Smooth muscle cell (in vitro differentiated cells): Measurements from ENCODE around the gene STIM1. TPM values are rescaled to one million over a fixed set of nuclear protein-coding genes. Genes with fewer than 3 reads are reported as not detected.

ENCODE experiments used
- DNase-seq: peaks from one replicate; lab custom pipeline; 2025; ENCODE audit not compliant: unreplicated experiment; lab: John Stamatoyannopoulos, UW
- H2AFZ ChIP-seq: fragments of 200-600 bp; sonication (generic); 2 replicates; pipeline ENCODE4 v1.6.0; 2016; ENCODE audit warnings: antibody characterized with exemption, low read depth, mild to moderate bottlenecking
- H3F3A ChIP-seq: fragments of 200-600 bp; sonication (generic); 2 replicates; pipeline ENCODE4 v1.6.0; 2017; ENCODE audit warnings: antibody characterized with exemption, low read depth
- H3K27ac ChIP-seq: fragments of 200-600 bp; sonication (generic); 2 replicates; pipeline ENCODE4 v1.5.1; 2016; ENCODE audit warnings: low read depth, mild to moderate bottlenecking
- H3K27me3 ChIP-seq: fragments of 200-600 bp; sonication (generic); 2 replicates; pipeline ENCODE4 v1.6.1; 2016; ENCODE audit warnings: low read depth, mild to moderate bottlenecking
- H3K36me3 ChIP-seq: fragments of 200-600 bp; sonication (generic); 2 replicates; pipeline ENCODE4 v1.5.1; 2016; ENCODE audit warnings: low read depth
- H3K4me1 ChIP-seq: fragments of 200-600 bp; sonication (generic); 2 replicates; pipeline ENCODE4 v1.5.1; 2016; ENCODE audit warnings: low read depth
- H3K4me2 ChIP-seq: fragments of 200-600 bp; sonication (generic); 2 replicates; pipeline ENCODE4 v1.6.0; 2016; ENCODE audit warnings: mild to moderate bottlenecking
- H3K4me3 ChIP-seq: fragments of 200-600 bp; sonication (generic); 2 replicates; pipeline ENCODE4 v1.5.1; 2016; ENCODE audit warnings: mild to moderate bottlenecking
- H3K79me2 ChIP-seq: fragments of 200-600 bp; sonication (generic); 2 replicates; pipeline ENCODE4 v1.6.0; 2016; ENCODE audit warnings: low read depth, mild to moderate bottlenecking
- H3K9ac ChIP-seq: fragments of 200-600 bp; sonication (generic); 2 replicates; pipeline ENCODE4 v1.6.0; 2016; ENCODE audit warnings: low read depth
- H3K9me3 ChIP-seq: fragments of 200-600 bp; sonication (generic); replicated peaks from 2 replicates; pipeline ENCODE4 v1.5.1; 2016; ENCODE audit warnings: low read depth
- H4K20me1 ChIP-seq: fragments of 200-600 bp; sonication (generic); 2 replicates; pipeline ENCODE4 v1.6.0; 2016; ENCODE audit warnings: low read depth
- WGBS: methylation state at CpG from one replicate; pipeline ENCODE4 v1.1.7; 2016; ENCODE audit warnings: low lambda C conversion rate; 5-methylcytosine and 5-hydroxymethylcytosine counted together
- polyA plus RNA-seq: library from polyadenylated mRNA; unstranded; fragments of >200 nt; fragmentation: Nextera tagmentation; extraction: Ambion mirVana; gene quantifications from 2 replicates; pipeline ENCODE4 v1.2.1, GENCODE V29; 2016
- total RNA-seq: library from RNA; depleted of rRNA; stranded (reverse); fragments of >200 nt; gene quantifications from 2 replicates; pipeline ENCODE4 v1.2.3, GENCODE V29; 2014
- TF ChIP-seq, protein P1 (sequence below): fragments of 200-600 bp; sonication (generic); IDR thresholded peaks from 2 replicates; pipeline ENCODE4 v1.5.1; 2017; ENCODE audit warnings: borderline replicate concordance, mild to moderate bottlenecking, antibody characterized with exemption; ENCODE audit not compliant: insufficient read depth, poor library complexity, severe bottlenecking

The STIM1 gene
- total and polyA plus RNA-seq, 2 experiments from 2014 or later = 15.3 to 31.5 TPM

DNA sequence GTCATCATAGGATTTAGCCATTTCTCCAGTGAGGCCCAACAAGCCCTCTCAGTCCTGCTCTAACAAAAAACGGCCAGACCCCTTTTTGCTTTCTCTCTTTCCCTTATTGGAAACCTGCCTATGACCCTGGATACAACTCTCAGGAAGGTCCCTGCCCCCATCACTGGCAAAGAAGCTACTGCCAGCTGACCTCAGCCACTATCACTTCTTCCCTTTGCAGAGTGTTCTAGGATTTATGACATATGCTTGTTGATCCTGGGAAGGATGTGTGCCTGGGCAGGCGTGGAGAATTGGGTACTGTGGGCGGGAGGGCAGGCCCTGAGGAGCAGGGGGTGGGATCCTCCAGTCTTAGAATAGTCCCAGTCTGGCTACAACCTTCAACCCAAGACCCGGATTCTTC, 39.6 kb upstream of the STIM1 start:
- Histone ChIP-seq H3K4me1 (no peaks in the 10 kb centered on the region), H3F3A (no peaks in the 10 kb centered on the region), H3K79me2 (no peaks in the 10 kb centered on the region), H2AFZ (no peak overlapping the region), H4K20me1 (no peaks in the 10 kb centered on the region), H3K4me3 (no peak overlapping the region), H3K36me3 (no peaks in the 10 kb centered on the region), H3K9me3 (no peaks in the 10 kb centered on the region), H3K4me2 (no peak overlapping the region), H3K27ac (no peak overlapping the region), H3K27me3 (no peaks in the 10 kb centered on the region), H3K9ac (no peak overlapping the region)
- 71% methylated on average over 4 of the region's 4 CpGs for WGBS
- DNase-seq = no peak
- TF ChIP-seq, protein P1, sequence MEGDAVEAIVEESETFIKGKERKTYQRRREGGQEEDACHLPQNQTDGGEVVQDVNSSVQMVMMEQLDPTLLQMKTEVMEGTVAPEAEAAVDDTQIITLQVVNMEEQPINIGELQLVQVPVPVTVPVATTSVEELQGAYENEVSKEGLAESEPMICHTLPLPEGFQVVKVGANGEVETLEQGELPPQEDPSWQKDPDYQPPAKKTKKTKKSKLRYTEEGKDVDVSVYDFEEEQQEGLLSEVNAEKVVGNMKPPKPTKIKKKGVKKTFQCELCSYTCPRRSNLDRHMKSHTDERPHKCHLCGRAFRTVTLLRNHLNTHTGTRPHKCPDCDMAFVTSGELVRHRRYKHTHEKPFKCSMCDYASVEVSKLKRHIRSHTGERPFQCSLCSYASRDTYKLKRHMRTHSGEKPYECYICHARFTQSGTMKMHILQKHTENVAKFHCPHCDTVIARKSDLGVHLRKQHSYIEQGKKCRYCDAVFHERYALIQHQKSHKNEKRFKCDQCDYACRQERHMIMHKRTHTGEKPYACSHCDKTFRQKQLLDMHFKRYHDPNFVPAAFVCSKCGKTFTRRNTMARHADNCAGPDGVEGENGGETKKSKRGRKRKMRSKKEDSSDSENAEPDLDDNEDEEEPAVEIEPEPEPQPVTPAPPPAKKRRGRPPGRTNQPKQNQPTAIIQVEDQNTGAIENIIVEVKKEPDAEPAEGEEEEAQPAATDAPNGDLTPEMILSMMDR = no peak

DNA sequence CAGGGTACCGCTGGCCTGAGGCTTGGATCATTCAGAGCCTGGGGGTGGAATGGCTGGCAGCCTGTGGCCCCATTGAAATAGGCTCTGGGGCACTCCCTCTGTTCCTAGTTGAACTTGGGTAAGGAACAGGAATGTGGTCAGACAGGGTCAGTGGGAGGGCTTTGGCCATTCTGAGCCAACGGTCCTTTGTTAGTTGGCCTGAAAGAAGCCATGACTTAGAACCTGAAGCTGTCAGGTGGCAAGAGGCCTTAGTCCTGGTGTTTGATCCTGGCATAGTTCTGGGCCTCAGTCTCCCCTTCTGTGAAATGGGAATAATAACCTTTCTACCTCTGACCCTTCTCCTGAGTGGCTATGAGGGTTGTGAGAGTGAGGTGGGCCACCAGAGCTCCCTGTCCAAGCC, 38.8 kb upstream of the STIM1 start:
- WGBS = 78% methylated on average over 2 of the region's 2 CpGs
- TF ChIP-seq, protein P1 = no peak
- no peaks in the 10 kb centered on the region for H3K27me3 ChIP-seq
- no peak overlapping the region for H2AFZ ChIP-seq
- H3K4me3 ChIP-seq = no peak overlapping the region
- H3K4me1 ChIP-seq = no peaks in the 10 kb centered on the region
- H3F3A ChIP-seq = no peaks in the 10 kb centered on the region
- H4K20me1 ChIP-seq = no peaks in the 10 kb centered on the region
- no peak overlapping the region for H3K27ac ChIP-seq
- DNase-seq = no peak
- H3K9ac ChIP-seq = no peak overlapping the region
- no peaks in the 10 kb centered on the region for H3K36me3 ChIP-seq
- no peak overlapping the region for H3K4me2 ChIP-seq
- H3K79me2 ChIP-seq = no peaks in the 10 kb centered on the region
- H3K9me3 ChIP-seq = no peaks in the 10 kb centered on the region

DNA sequence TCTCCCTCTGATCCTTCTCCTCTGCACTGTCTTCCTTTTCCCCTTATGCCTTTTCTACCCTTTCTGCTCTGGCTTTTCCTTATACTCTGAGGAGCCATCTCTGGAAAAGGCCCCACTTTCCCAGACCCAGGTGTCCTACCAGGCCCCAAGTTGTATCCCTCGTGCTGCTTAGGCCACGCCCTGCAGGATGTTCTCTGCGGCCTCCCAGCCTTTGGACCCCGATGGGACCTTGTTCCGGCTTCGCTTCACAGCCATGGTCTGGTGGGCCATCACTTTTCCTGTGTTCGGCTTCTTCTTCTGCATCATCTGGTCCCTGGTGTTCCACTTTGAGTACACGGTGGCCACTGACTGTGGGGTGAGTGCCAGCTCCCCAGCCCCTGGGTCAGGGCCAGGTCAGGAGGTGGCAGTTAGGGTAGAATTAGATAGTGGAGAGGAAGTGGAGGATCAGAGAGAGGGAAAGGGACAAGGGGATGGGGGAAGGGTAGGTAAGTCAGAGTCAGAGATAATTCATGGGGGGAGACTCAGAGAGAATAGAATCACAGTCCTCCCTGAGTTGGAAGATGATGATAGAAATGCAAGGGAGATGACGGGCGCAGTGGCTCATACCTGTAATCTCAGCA, 38.2 kb upstream of the STIM1 start:
- H3K27ac ChIP-seq = no peak overlapping the region
- no peak overlapping the region for H3K9ac ChIP-seq
- DNase-seq = no peak
- no peaks in the 10 kb centered on the region for H4K20me1 ChIP-seq
- H3K9me3 ChIP-seq = no peaks in the 10 kb centered on the region
- no peaks in the 10 kb centered on the region for H3K36me3 ChIP-seq
- H2AFZ ChIP-seq = no peak overlapping the region
- H3F3A ChIP-seq = no peaks in the 10 kb centered on the region
- H3K27me3 ChIP-seq = no peaks in the 10 kb centered on the region
- WGBS = 95% methylated on average over 10 of the region's 10 CpGs
- no peaks in the 10 kb centered on the region for H3K4me1 ChIP-seq
- TF ChIP-seq, protein P1 = no peak
- H3K4me3 ChIP-seq = no peak overlapping the region
- no peak overlapping the region for H3K4me2 ChIP-seq
- H3K79me2 ChIP-seq = no peaks in the 10 kb centered on the region

DNA sequence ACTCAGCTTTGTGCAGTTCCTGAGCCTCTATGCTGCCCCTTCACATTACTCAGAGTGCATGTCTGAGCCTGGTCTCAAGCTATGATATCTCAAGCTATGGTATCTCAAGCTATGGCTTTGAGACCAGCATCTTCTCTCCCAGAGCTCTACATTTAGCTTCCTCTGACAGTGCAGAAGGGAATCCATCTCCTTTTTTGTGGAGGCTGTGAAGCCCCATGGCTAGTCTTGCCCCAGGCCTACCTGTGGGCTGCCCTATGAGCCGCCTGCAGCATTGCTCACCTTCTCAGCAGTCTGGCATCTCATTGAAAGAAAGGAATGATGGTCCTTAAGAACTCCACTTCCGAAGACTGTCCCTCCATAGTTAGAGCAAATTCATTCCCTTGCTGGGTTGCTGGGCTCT, 34.5 kb upstream of the STIM1 start:
- Histone ChIP-seq H3K9ac (no peak overlapping the region), H3K36me3 (no peaks in the 10 kb centered on the region), H3K4me1 (no peaks in the 10 kb centered on the region), H3K9me3 (no peaks in the 10 kb centered on the region), H3F3A (no peaks in the 10 kb centered on the region), H4K20me1 (no peaks in the 10 kb centered on the region), H3K4me2 (no peak overlapping the region), H3K27ac (no peak overlapping the region), H3K79me2 (no peaks in the 10 kb centered on the region), H2AFZ (no peak overlapping the region), H3K27me3 (no peaks in the 10 kb centered on the region), H3K4me3 (no peak overlapping the region)
- no peak for DNase-seq
- TF ChIP-seq, protein P1 = no peak
- WGBS = 98% methylated on average over 2 of the region's 2 CpGs
